Measurements from ENCODE around the gene PANK1.

DNA sequence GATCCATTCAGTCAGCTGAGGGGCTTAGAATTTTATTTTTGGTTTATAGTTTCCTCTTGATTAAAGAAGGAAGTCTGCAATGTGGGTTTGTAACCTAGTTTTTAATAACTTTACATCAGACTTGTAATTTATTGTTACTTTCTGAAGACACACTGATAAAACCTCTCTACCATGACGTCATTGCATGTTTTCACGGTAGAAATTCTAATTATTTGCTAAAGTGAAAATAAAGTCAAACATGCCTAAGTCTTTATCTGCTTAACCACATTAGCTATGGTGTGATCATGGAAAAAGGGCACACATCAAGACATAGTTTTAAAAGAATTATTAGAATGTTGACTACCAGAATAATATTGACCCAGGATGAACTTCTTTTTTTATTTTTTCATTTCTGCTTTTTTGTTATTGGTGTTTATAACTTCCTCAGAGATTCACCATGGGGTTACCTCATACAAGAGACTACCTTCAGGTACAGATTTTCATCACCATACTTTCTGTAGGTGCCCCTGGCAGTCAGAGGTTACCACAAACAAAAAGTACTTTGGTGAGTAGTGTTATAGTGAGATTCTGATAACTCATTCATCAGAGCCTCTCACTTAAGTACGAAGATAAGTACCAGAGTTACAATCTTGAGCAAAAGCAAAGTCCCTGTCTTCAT is 7.0 kb upstream of the PANK1 start:
- TF ChIP-seq GATA2 (IDR thresholded peaks at IDR 0.05; ENCODE audit: low read depth, low read length) (no peak), GATA3 (IDR thresholded peaks at IDR 0.05; ENCODE audit: low read depth, low read length) (no peak)

Measured in SH-SY5Y (cell line).